ENCODE measurements around the gene UCHL1. TPM values are rescaled to one million over a fixed set of nuclear protein-coding genes. Genes with fewer than 3 reads are reported as not detected.

The UCHL1 gene
- polyA plus RNA-seq, 1 donor from 2014 or later: 5,099 TPM

DNA sequence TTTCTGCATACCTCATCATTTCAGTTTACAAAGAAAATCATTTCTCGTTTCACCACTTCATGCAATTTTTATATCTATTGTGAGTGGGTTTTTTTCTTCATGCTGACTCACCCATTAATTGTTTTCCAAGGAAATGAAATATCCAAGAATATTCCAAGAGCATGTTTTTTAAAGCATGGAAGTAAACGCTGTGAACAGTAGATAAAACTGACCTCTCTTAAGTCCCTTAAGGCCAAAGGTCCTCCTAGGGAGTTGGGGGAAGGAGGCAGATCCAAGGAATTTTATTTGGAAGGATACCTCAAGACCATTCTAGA is 39.8 kb upstream of the UCHL1 start:
- H3K36me3 ChIP-seq (ENCODE audit: insufficient read depth, low read length): no peaks in the 10 kb centered on the region
- no peaks in the 10 kb centered on the region for H3K9me2 ChIP-seq (ENCODE audit: insufficient read depth, low read length)
- H3K79me2 ChIP-seq (replicated peaks; ENCODE audit: insufficient read depth, low read length): no peaks in the 10 kb centered on the region
- peak overlapping the region; percentile 99 for H2AFZ ChIP-seq (ENCODE audit: low read depth, low read length)
- peak overlapping the region; percentile 80 for H3K4me3 ChIP-seq (ENCODE audit: low read length)
- TF ChIP-seq EZH2 (IDR thresholded peaks at IDR 0.05; ENCODE audit: borderline replicate concordance, insufficient read depth, low read length, poor library complexity, severe bottlenecking) (no peak), TAF1 (IDR thresholded peaks at IDR 0.05; ENCODE audit: low read depth) (no peak), SMC3 (conservative IDR thresholded peaks at IDR 0.05; ENCODE audit: poor library complexity) (no peak), MXI1 (conservative IDR thresholded peaks at IDR 0.05; ENCODE audit: poor library complexity, severe bottlenecking) (no peak), POLR2AphosphoS5 (IDR thresholded peaks at IDR 0.05) (no peak), EP300 (conservative IDR thresholded peaks at IDR 0.05; ENCODE audit: poor library complexity, severe bottlenecking) (no peak), RAD21 (conservative IDR thresholded peaks at IDR 0.05) (no peak)
- H3K4me2 ChIP-seq (ENCODE audit: low read length): peak overlapping the region; percentile 66
- H3K27ac ChIP-seq (ENCODE audit: low read length): peak overlapping the region; percentile 84
- no peaks in the 10 kb centered on the region for H4K20me1 ChIP-seq (ENCODE audit: insufficient read depth)
- H3K27me3 ChIP-seq (ENCODE audit: insufficient read depth, low read depth, low read length): no peaks in the 10 kb centered on the region
- H3K9me3 ChIP-seq (ENCODE audit: low read length): no peaks in the 10 kb centered on the region
- H3F3A ChIP-seq (ENCODE audit: insufficient read depth, low read length, poor library complexity, severe bottlenecking): no peaks in the 10 kb centered on the region
- peak overlapping the region; percentile 86 for H3K9ac ChIP-seq (ENCODE audit: low read length)

DNA sequence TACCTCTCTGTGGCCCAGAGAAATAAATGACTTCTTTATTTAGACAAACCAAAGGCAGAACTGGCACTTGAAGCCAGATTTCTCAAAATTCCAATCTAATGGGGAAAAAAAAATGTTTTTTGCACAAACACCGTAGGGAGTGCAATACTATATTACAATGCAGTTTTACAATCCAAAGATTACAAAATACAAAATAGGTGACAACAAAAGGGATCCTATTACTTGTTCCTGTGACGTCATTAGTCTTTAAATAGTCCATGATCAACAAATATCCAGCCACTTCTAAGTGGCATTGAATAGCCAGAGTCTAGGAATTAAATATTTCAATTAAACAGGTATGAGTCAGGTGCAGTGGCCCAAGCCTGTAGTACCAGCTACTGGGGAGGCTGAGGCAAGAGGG is 39.4 kb upstream of the UCHL1 start:
- H4K20me1 ChIP-seq (ENCODE audit: insufficient read depth): no peaks in the 10 kb centered on the region
- H3K27me3 ChIP-seq (ENCODE audit: insufficient read depth, low read depth, low read length): no peaks in the 10 kb centered on the region
- no peaks in the 10 kb centered on the region for H3K36me3 ChIP-seq (ENCODE audit: insufficient read depth, low read length)
- peak overlapping the region; percentile 84 for H3K27ac ChIP-seq (ENCODE audit: low read length)
- peak overlapping the region; percentile 86 for H3K9ac ChIP-seq (ENCODE audit: low read length)
- no peaks in the 10 kb centered on the region for H3F3A ChIP-seq (ENCODE audit: insufficient read depth, low read length, poor library complexity, severe bottlenecking)
- no peaks in the 10 kb centered on the region for H3K9me3 ChIP-seq (ENCODE audit: low read length)
- H3K4me2 ChIP-seq (ENCODE audit: low read length): peak overlapping the region; percentile 66
- H3K4me3 ChIP-seq (ENCODE audit: low read length): peak overlapping the region; percentile 80
- TF ChIP-seq SMC3 (conservative IDR thresholded peaks at IDR 0.05; ENCODE audit: poor library complexity) (no peak), TAF1 (IDR thresholded peaks at IDR 0.05; ENCODE audit: low read depth) (no peak), POLR2AphosphoS5 (IDR thresholded peaks at IDR 0.05) (no peak), EP300 (conservative IDR thresholded peaks at IDR 0.05; ENCODE audit: poor library complexity, severe bottlenecking) (no peak), RAD21 (conservative IDR thresholded peaks at IDR 0.05) (no peak), EZH2 (IDR thresholded peaks at IDR 0.05; ENCODE audit: borderline replicate concordance, insufficient read depth, low read length, poor library complexity, severe bottlenecking) (no peak), MXI1 (conservative IDR thresholded peaks at IDR 0.05; ENCODE audit: poor library complexity, severe bottlenecking) (no peak)
- TF ChIP-seq, protein P1, sequence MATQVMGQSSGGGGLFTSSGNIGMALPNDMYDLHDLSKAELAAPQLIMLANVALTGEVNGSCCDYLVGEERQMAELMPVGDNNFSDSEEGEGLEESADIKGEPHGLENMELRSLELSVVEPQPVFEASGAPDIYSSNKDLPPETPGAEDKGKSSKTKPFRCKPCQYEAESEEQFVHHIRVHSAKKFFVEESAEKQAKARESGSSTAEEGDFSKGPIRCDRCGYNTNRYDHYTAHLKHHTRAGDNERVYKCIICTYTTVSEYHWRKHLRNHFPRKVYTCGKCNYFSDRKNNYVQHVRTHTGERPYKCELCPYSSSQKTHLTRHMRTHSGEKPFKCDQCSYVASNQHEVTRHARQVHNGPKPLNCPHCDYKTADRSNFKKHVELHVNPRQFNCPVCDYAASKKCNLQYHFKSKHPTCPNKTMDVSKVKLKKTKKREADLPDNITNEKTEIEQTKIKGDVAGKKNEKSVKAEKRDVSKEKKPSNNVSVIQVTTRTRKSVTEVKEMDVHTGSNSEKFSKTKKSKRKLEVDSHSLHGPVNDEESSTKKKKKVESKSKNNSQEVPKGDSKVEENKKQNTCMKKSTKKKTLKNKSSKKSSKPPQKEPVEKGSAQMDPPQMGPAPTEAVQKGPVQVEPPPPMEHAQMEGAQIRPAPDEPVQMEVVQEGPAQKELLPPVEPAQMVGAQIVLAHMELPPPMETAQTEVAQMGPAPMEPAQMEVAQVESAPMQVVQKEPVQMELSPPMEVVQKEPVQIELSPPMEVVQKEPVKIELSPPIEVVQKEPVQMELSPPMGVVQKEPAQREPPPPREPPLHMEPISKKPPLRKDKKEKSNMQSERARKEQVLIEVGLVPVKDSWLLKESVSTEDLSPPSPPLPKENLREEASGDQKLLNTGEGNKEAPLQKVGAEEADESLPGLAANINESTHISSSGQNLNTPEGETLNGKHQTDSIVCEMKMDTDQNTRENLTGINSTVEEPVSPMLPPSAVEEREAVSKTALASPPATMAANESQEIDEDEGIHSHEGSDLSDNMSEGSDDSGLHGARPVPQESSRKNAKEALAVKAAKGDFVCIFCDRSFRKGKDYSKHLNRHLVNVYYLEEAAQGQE (IDR thresholded peaks at IDR 0.05; ENCODE audit: borderline replicate concordance): no peak
- TF ChIP-seq, protein P2, sequence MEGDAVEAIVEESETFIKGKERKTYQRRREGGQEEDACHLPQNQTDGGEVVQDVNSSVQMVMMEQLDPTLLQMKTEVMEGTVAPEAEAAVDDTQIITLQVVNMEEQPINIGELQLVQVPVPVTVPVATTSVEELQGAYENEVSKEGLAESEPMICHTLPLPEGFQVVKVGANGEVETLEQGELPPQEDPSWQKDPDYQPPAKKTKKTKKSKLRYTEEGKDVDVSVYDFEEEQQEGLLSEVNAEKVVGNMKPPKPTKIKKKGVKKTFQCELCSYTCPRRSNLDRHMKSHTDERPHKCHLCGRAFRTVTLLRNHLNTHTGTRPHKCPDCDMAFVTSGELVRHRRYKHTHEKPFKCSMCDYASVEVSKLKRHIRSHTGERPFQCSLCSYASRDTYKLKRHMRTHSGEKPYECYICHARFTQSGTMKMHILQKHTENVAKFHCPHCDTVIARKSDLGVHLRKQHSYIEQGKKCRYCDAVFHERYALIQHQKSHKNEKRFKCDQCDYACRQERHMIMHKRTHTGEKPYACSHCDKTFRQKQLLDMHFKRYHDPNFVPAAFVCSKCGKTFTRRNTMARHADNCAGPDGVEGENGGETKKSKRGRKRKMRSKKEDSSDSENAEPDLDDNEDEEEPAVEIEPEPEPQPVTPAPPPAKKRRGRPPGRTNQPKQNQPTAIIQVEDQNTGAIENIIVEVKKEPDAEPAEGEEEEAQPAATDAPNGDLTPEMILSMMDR (IDR thresholded peaks at IDR 0.05; ENCODE audit: poor library complexity, severe bottlenecking): no peak
- H3K9me2 ChIP-seq (ENCODE audit: insufficient read depth, low read length): no peaks in the 10 kb centered on the region
- no peaks in the 10 kb centered on the region for H3K79me2 ChIP-seq (replicated peaks; ENCODE audit: insufficient read depth, low read length)
- H2AFZ ChIP-seq (ENCODE audit: low read depth, low read length): no peak overlapping the region
